Pancreas (tissue), 10 donors: ENCODE results near the gene FLNC. TPM values are rescaled to one million over a fixed set of nuclear protein-coding genes. Genes with fewer than 3 reads are reported as not detected.

Experiments used
- ATAC-seq, 4 donors: fragments of 200-7000 bp; cut with Tn5 transposase; one replicate each; pipeline versions ENCODE4 v1.8.0 to v1.9.1; 2020; ENCODE audit warnings: mild to moderate bottlenecking in 4 of 4, moderate library complexity in 4 of 4
- DNase-seq, 6 donors: peaks; one replicate each; pipeline ENCODE4 v3.0.0-alpha.2; 2020
- FAIRE-seq: peaks from 2 replicates; lab custom pipeline; 2012; peaks lifted over from hg19 to GRCh38; lab: Jason Lieb, UNC
- H3K27ac ChIP-seq, 4 donors: fragments of 200-600 bp; sonication (generic); 1 replicate in 3 of 4; 2 replicates in 1 of 4; pipeline versions ENCODE4 v1.5.0 to v1.8.0; 2020
- H3K27me3 ChIP-seq, 4 donors: fragments of 200-600 bp; one replicate each; pipeline ENCODE4 v1.8.0; 2021
- H3K36me3 ChIP-seq, 3 donors: fragments of 200-600 bp; sonication (generic) in 1 of 3; one replicate each; pipeline versions ENCODE4 v1.5.0 to v1.8.0; 2020 to 2021
- H3K4me1 ChIP-seq, 3 donors: fragments of 200-600 bp; one replicate each; pipeline ENCODE4 v1.8.0; 2021
- H3K4me3 ChIP-seq, 4 donors: fragments of 200-600 bp; sonication (generic) in 2 of 4; one replicate each; pipeline versions ENCODE4 v1.5.0 to v1.8.0; 2020 to 2021
- H3K9me3 ChIP-seq, 4 donors: fragments of 200-600 bp; one replicate each; pipeline ENCODE4 v1.8.0; 2021
- WGBS, 2 donors: extraction: QIAGEN DNeasy Blood & Tissue Kit; methylation state at CpG; one replicate each; pipeline ENCODE4 v1.1.7; 2013; 5-methylcytosine and 5-hydroxymethylcytosine counted together
- intact Hi-C, 3 donors: fragments of 100-400 bp; cut with DNase I; formaldehyde crosslinking; loops; one replicate each; pipeline versions ENCODE4 v1.11.1 to v1.14.2; 2022
- polyA plus RNA-seq, 2 donors: library from polyadenylated mRNA; stranded (reverse); fragments of 200-250 nt; gene quantifications; one replicate each; pipeline ENCODE4 v1.2.3, GENCODE V29; 2013
- total RNA-seq, 6 donors: library from RNA; stranded (reverse); fragmentation: NEBNext Ultra II Directional in 4 of 6; extraction: Animal tissue kit (Norgen Biotek cat#: 25700) in 4 of 6; gene quantifications; one replicate each; pipeline versions ENCODE4 v1.2.1 to v1.2.4, GENCODE V29; 2021 to 2023
- TF ChIP-seq, protein P1 (sequence below), 4 donors: fragments of 200-600 bp; sonication (generic) in 3 of 4; IDR thresholded peaks; one replicate each; pipeline versions ENCODE4 v1.5.0 to v1.8.0; 2021; ENCODE audit warnings: antibody characterized with exemption in 4 of 4
- donor health status: healthy with polysubstance abuse.
- donor health status: DM: no; HTN: no; CAD: no; lungs with moderate emphysema.
- donor health status: DM: no; HTN: no; CAD: no.
- donor health status: control.
- donor health status: control.
- donor health status: Bipolar disorder and iron deficiency.
- donor health status: DM: yes; HTN: yes; CAD: no.
- donor health status: DM: no; HTN: no; CAD: no.
- donor health status: DM: no; HTN: no; CAD: no.
- donor health status: DM: yes; HTN: yes; CAD: no.

The FLNC gene
- total and polyA plus RNA-seq, 8 donors, result 0.28 to 2.3 (median 1.0) TPM

DNA sequence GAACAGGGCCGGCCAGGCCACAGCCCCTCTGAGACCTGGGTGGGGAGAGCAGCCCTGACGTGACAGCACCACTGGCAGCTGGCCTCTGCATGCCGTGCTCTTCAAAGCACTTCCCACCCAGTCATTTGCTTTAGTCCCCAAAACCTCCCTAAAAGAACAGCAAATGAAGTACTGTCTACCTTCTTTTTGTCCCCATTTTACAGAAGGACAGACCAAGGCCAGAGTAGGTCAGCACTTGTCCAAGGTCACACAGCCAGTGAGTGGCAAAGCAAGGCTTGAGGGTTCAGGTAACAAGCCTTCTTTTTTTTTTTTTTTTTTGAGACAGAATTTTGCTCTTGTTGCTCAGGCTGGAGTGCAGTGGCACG lies 47.5 kb downstream of the FLNC start:
- no peaks in the 10 kb centered on the region for H3K9me3 ChIP-seq
- no peak for FAIRE-seq
- H3K27ac ChIP-seq, result no peak overlapping the region
- no peaks in the 10 kb centered on the region for H3K4me1 ChIP-seq
- intact Hi-C loops, result loop anchor here in 2 of 3 donors (5.0 to 10.0 kb wide), 2 partner anchors 263 to 400 kb away; partner anchors contain the start of gene METTL2B (in 1 of the 2)
- DNase-seq, result no peak
- no peaks in the 10 kb centered on the region for H3K27me3 ChIP-seq
- no peak overlapping the region for H3K4me3 ChIP-seq
- H3K36me3 ChIP-seq, result no peaks in the 10 kb centered on the region
- ATAC-seq, result no peak
- WGBS, 2 donors, result 70 to 77% methylated on average over 4 of the region's 4 CpGs
- TF ChIP-seq, protein P1, sequence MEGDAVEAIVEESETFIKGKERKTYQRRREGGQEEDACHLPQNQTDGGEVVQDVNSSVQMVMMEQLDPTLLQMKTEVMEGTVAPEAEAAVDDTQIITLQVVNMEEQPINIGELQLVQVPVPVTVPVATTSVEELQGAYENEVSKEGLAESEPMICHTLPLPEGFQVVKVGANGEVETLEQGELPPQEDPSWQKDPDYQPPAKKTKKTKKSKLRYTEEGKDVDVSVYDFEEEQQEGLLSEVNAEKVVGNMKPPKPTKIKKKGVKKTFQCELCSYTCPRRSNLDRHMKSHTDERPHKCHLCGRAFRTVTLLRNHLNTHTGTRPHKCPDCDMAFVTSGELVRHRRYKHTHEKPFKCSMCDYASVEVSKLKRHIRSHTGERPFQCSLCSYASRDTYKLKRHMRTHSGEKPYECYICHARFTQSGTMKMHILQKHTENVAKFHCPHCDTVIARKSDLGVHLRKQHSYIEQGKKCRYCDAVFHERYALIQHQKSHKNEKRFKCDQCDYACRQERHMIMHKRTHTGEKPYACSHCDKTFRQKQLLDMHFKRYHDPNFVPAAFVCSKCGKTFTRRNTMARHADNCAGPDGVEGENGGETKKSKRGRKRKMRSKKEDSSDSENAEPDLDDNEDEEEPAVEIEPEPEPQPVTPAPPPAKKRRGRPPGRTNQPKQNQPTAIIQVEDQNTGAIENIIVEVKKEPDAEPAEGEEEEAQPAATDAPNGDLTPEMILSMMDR (IDR thresholded peaks at IDR 0.05), result no peak

DNA sequence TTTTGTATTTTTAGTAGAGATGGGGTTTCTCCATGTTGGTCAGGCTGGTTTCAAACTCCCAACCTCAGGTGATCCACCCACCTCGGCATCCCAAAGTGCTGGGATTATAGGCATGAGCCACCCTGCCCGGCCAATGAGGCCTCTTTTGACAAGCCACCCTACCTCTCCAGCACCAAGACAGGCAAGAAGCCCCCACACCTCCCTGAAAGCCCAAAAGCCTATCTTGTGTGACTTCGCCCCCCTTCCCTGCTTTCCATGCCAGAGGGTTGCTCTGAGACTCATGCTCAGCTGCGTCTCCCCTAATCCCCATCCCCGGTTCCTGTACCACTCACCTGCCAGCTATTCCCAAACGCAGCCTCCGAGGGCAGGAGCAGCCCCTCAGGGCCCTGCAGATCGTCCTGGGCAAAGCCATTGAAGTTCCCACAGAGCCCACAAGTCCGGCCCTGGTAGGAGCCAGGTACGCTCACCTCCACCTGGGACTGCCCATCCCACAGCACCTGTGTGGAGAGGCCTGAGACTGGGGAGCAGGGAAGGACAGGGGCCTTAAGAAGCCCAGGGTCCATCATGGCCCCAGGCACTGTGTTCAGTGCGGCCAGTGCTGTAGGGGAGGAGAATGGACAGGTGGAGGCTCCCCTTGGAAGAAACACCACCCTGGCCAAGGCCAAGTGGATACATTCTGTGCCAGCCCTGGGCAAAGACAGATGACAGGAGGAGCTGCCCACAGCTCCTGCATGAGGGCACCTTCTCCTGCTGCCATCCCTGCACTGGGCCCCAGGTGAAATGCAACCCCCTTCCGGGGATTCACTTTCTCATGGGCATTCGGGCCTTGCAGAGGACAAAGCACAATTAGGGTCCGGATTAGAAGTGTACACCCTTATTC lies 48.3 kb downstream of the FLNC start:
- 76 to 85% methylated on average over 14 of the region's 14 CpGs for WGBS, 2 donors
- FAIRE-seq (no peak), ATAC-seq (no peak)

DNA sequence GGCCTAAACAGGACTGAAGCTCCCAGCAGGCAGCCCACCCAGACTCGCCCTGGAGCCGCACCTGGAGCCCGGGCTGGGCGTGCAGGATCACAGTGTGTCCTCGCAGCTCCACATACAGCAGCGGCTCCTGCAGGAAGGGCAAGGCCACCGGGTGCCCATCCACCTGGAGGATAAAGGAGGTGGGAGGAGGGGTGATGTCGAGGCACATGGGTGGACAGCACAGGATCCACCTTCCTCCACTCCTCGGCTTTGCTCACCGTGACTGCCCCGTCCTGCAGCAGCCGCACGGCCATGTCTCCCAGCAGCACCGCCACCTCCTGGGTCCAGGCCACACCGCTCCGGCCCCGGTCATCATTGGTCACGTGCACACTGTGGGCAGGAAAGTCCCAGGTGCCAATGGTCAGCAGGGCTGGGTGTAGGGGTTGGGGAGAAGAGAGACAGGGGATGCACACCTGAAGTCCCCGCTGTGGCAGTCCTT lies 49.3 kb downstream of the FLNC start:
- peak in 1 of 4 donors; percentile 19 for ATAC-seq
- Histone ChIP-seq H3K36me3 (no peaks in the 10 kb centered on the region), H3K4me3 (no peak overlapping the region), H3K27ac (no peak overlapping the region), H3K4me1 (no peaks in the 10 kb centered on the region), H3K9me3 (no peaks in the 10 kb centered on the region), H3K27me3 (no peaks in the 10 kb centered on the region)
- FAIRE-seq, result no peak
- intact Hi-C loops, result loop anchor here in 2 of 3 donors (5.0 to 10.0 kb wide), 2 partner anchors 265 to 402 kb away; partner anchors contain the start of gene METTL2B (in 1 of the 2)
- TF ChIP-seq, protein P1 (IDR thresholded peaks at IDR 0.05), result no peak
- WGBS, 2 donors, result 57 to 64% methylated on average over 19 of the region's 19 CpGs
- DNase-seq, result peak in 2 of 6 donors; percentile 54 to 71

More for the DNA sequence above, 48.3 kb downstream of the FLNC start:
- H3K27me3 ChIP-seq, result no peaks in the 10 kb centered on the region
- H3K9me3 ChIP-seq, result no peaks in the 10 kb centered on the region
- intact Hi-C loops, result loop anchor here in 2 of 3 donors (5.0 to 10.0 kb wide), 2 partner anchors 264 to 401 kb away; partner anchors contain the start of gene METTL2B (in 1 of the 2)
- no peaks in the 10 kb centered on the region for H3K4me1 ChIP-seq
- no peak overlapping the region for H3K27ac ChIP-seq
- peak in 2 of 6 donors; percentile 32 to 42 for DNase-seq
- H3K4me3 ChIP-seq, result no peak overlapping the region
- TF ChIP-seq, protein P1 (IDR thresholded peaks at IDR 0.05), result no peak
- no peaks in the 10 kb centered on the region for H3K36me3 ChIP-seq

DNA sequence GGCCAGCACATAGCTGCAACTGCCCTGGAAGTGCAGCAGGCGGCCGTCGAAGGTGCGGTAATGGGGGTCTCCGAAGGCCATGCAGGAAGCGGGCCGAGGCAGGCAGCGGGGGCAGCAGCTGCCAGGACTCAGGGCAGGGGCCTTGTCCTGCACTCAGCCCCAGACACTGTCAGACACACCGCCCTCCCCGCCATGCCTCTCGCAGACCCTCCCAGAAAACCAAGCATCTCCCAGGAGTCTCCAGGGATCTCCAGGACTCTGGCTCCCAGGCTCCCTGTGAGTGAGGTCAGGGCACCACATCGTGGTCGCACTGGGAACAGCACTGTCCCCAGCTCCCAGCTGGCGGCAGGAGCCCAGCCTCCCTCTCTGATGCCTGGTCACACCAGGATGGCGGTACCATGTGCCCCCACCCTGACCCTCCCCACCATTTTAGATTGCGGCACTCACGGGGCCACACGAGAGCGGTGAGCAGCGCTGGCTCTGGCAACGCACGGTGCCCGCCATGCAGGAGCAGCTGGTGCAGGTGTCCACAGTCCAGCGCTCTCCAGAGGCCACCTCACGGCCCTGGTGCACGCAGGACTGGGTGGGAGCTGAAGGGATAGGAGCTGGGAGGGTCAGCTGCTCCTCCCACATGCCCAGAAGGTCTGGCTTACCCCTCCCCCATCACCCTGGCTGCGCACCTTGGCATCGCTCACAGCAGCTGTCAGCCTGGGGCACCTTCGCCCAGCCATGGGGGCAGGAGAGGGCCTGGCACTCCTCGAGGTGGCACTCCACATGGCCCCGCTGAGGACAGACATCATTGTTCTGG lies 49.9 kb downstream of the FLNC start:
- Histone ChIP-seq H3K4me1 (no peaks in the 10 kb centered on the region), H3K27me3 (no peaks in the 10 kb centered on the region), H3K36me3 (no peaks in the 10 kb centered on the region), H3K4me3 (no peak overlapping the region), H3K9me3 (no peaks in the 10 kb centered on the region), H3K27ac (no peak overlapping the region)
- WGBS, 2 donors, result 36 to 45% methylated on average over 28 to 31 of the region's 31 CpGs
- FAIRE-seq (no peak), DNase-seq (peak; percentile 57 to 90 (median 74)), ATAC-seq (peak; percentile 84 to 95 (median 92))
- TF ChIP-seq, protein P1 (IDR thresholded peaks at IDR 0.05), result peak; percentile 53 to 89 (median 67)
- intact Hi-C loops, result loop anchor here in 2 of 3 donors (5.0 to 10.0 kb wide), 3 partner anchors 265 to 403 kb away; partner anchors contain the start of gene METTL2B (in 1 of the 2)
